ENCODE results near the gene SECTM1. TPM values are rescaled to one million over a fixed set of nuclear protein-coding genes. Genes with fewer than 3 reads are reported as not detected.

SECTM1 gene
- total RNA-seq, 2 donors from 2014 or later: 10.3 to 14.5 TPM

- no peak for DNase-seq (ENCODE audit: low spot score)
Observed at GRCh38 chr17:82334622-82335394, 1.2 kb upstream of the SECTM1 start.

GRCh38 chr17:82334204-82334621 is 647 bp upstream of the SECTM1 start:
- intact Hi-C loops (cut with DNase I): no loop called here
- DNase-seq (ENCODE audit: low spot score): no peak

More at GRCh38 chr17:82334622-82335394, 1.2 kb upstream of the SECTM1 start:
- intact Hi-C loops (cut with DNase I): no loop called here

- intact Hi-C loops (cut with DNase I): no loop called here
- DNase-seq (ENCODE audit: low spot score): peak; percentile 91
Observed at GRCh38 chr17:82332669-82333278, 792 bp downstream of the SECTM1 start.

GRCh38 chr17:82331345-82331939 is 2.1 kb downstream of the SECTM1 start:
- no peak for DNase-seq (ENCODE audit: low spot score)
- intact Hi-C loops (cut with DNase I): no loop called here

- intact Hi-C loops (cut with DNase I): no loop called here
Observed at GRCh38 chr17:82330322-82331239, 3.0 kb downstream of the SECTM1 start.

GRCh38 chr17:82329683-82330321 is 3.8 kb downstream of the SECTM1 start:
- DNase-seq (ENCODE audit: low spot score): no peak
- intact Hi-C loops (cut with DNase I): loop anchor here (5.0 to 10.0 kb wide), 3 partner anchors 78 to 295 kb away; partner anchors contain the start of genes DCXR (in 1 of the 2) and RAC3 (in 1 of the 2)

More at GRCh38 chr17:82330322-82331239, 3.0 kb downstream of the SECTM1 start:
- no peak for DNase-seq (ENCODE audit: low spot score)

GRCh38 chr17:82328994-82329507 is 4.5 kb downstream of the SECTM1 start:
- intact Hi-C loops (cut with DNase I): loop anchor here (5.0 to 10.0 kb wide), 3 partner anchors 77 to 294 kb away; partner anchors contain the start of genes DCXR (in 1 of the 2) and RAC3 (in 1 of the 2)
- no peak for DNase-seq (ENCODE audit: low spot score)

GRCh38 chr17:82328141-82328993 is 5.2 kb downstream of the SECTM1 start:
- intact Hi-C loops (cut with DNase I): loop anchor here (5.0 to 10.0 kb wide), 3 partner anchors 76 to 294 kb away; partner anchors contain the start of genes DCXR (in 1 of the 2) and RAC3 (in 1 of the 2)

GRCh38 chr17:82327757-82328140 is 5.8 kb downstream of the SECTM1 start:
- DNase-seq (ENCODE audit: low spot score): no peak
- intact Hi-C loops (cut with DNase I): loop anchor here (5.0 to 10.0 kb wide), 3 partner anchors 75 to 293 kb away; partner anchors contain the start of genes DCXR (in 1 of the 2) and RAC3 (in 1 of the 2)

More at GRCh38 chr17:82328141-82328993, 5.2 kb downstream of the SECTM1 start:
- no peak for DNase-seq (ENCODE audit: low spot score)

- no peak for DNase-seq (ENCODE audit: low spot score)
- intact Hi-C loops (cut with DNase I): loop anchor here (5.0 to 10.0 kb wide), 3 partner anchors 75 to 292 kb away; partner anchors contain the start of genes DCXR (in 1 of the 2) and RAC3 (in 1 of the 2)
Observed at GRCh38 chr17:82327289-82327688, 6.3 kb downstream of the SECTM1 start.

GRCh38 chr17:82325286-82326180 is 8.0 kb downstream of the SECTM1 start:
- intact Hi-C loops (cut with DNase I): loop anchor here (5.0 to 10.0 kb wide), 3 partner anchors 73 to 291 kb away; partner anchors contain the start of genes DCXR (in 1 of the 2) and RAC3 (in 1 of the 2)
- no peak for DNase-seq (ENCODE audit: low spot score)

GRCh38 chr17:82324566-82325285 is 8.8 kb downstream of the SECTM1 start:
- intact Hi-C loops (cut with DNase I): loop anchor here (5.0 to 10.0 kb wide), 3 partner anchors 72 to 290 kb away; partner anchors contain the start of genes DCXR (in 1 of the 2) and RAC3 (in 1 of the 2)
- DNase-seq (ENCODE audit: low spot score): no peak

- intact Hi-C loops (cut with DNase I): loop anchor here (2.0 to 10.0 kb wide), 3 partner anchors 87 to 289 kb away; partner anchors contain the start of genes DCXR (in 1 of the 2) and RAC3 (in 1 of the 2)
- DNase-seq (ENCODE audit: low spot score): no peak
Observed at GRCh38 chr17:82323514-82324234, 9.9 kb downstream of the SECTM1 start.
